A673 (cell line): Measurements from ENCODE around the gene HAPSTR1.

ENCODE experiments used
- CTCF ChIP-seq: fragments of 300-800, 200-600 bp; sonication (generic); conservative IDR thresholded peaks from 2 replicates; pipeline ENCODE4 v1.5.1; 2017; ENCODE audit warnings: low read depth, mild to moderate bottlenecking, antibody characterized with exemption, low read length, moderate library complexity, mixed read lengths
- EZH2 ChIP-seq: fragments of 200-600 bp; sonication (generic); IDR thresholded peaks from 2 replicates; pipeline ENCODE4 v1.6.1; 2017; ENCODE audit warnings: borderline replicate concordance, low read depth, mild to moderate bottlenecking, mixed read lengths, antibody characterized with exemption, low read length; ENCODE audit not compliant: poor library complexity, severe bottlenecking

- TF ChIP-seq CTCF = no peak
- TF ChIP-seq EZH2 = no peak
Measured at GRCh38 chr16:9136596-9136995, 45.2 kb downstream of the HAPSTR1 start.
